MM.1S (cell line): ENCODE results near the gene TAS2R14.

Experiments used
- DNase-seq: peaks from one replicate; pipeline ENCODE4 v3.0.0-alpha.2; 2015
- H2AFZ ChIP-seq: fragments of 300-600 bp; sonication (generic); 2 replicates; pipeline ENCODE4 v1.6.0; 2016; ENCODE audit warnings: antibody characterized with exemption, low read length
- H3F3A ChIP-seq: fragments of 300-600 bp; sonication (generic); 2 replicates; pipeline ENCODE4 v1.6.1; 2016; ENCODE audit warnings: mild to moderate bottlenecking, antibody characterized with exemption, low read length, moderate library complexity, mixed read lengths; ENCODE audit not compliant: insufficient read depth
- H3K27ac ChIP-seq: fragments of 300-600 bp; sonication (generic); 2 replicates; pipeline ENCODE4 v1.5.1; 2016; ENCODE audit warnings: mild to moderate bottlenecking, low read length
- H3K27me3 ChIP-seq: fragments of 300-600 bp; sonication (generic); replicated peaks from 2 replicates; pipeline ENCODE4 v1.6.0; 2016; ENCODE audit warnings: low read length; ENCODE audit not compliant: insufficient read depth
- H3K36me3 ChIP-seq: fragments of 300-600 bp; sonication (generic); replicated peaks from 2 replicates; pipeline ENCODE4 v1.6.1; 2016; ENCODE audit warnings: mild to moderate bottlenecking, low read length, mixed read lengths; ENCODE audit not compliant: insufficient read depth
- H3K4me1 ChIP-seq: fragments of 300-600 bp; sonication (generic); 2 replicates; pipeline ENCODE4 v1.6.1; 2016; ENCODE audit warnings: low read length, mixed read lengths
- H3K4me2 ChIP-seq: fragments of 300-600 bp; sonication (generic); 2 replicates; pipeline ENCODE4 v1.6.0; 2016; ENCODE audit warnings: low read depth, low read length
- H3K4me3 ChIP-seq: fragments of 300-600 bp; sonication (generic); 2 replicates; pipeline ENCODE4 v1.5.1; 2016; ENCODE audit warnings: low read length, mixed read lengths
- H3K79me2 ChIP-seq: fragments of 300-600 bp; sonication (generic); 2 replicates; pipeline ENCODE4 v1.6.1; 2016; ENCODE audit warnings: mixed run types, low read length, mixed read lengths
- H3K9ac ChIP-seq: fragments of 300-600 bp; sonication (generic); 2 replicates; pipeline ENCODE4 v1.6.1; 2016; ENCODE audit warnings: low read length, mixed read lengths
- H3K9me2 ChIP-seq: fragments of 300-600 bp; sonication (generic); replicated peaks from 2 replicates; pipeline ENCODE4 v1.6.1; 2016; ENCODE audit warnings: mild to moderate bottlenecking, low read length, mixed read lengths; ENCODE audit not compliant: insufficient read depth
- H3K9me3 ChIP-seq: fragments of 300-600 bp; sonication (generic); replicated peaks from 2 replicates; pipeline ENCODE4 v1.6.1; 2016; ENCODE audit warnings: mild to moderate bottlenecking, low read length, mixed read lengths; ENCODE audit not compliant: insufficient read depth
- H4K20me1 ChIP-seq: fragments of 300-600 bp; sonication (generic); 2 replicates; pipeline ENCODE4 v1.6.1; 2016; ENCODE audit warnings: mild to moderate bottlenecking, low read length, moderate library complexity, mixed read lengths; ENCODE audit not compliant: insufficient read depth
- CTCF ChIP-seq: fragments of 300-600 bp; sonication (generic); IDR thresholded peaks from 2 replicates; pipeline ENCODE4 v1.5.1; 2016; ENCODE audit warnings: antibody characterized with exemption, low read length, mixed read lengths
- EZH2 ChIP-seq: fragments of 300-600 bp; sonication (generic); optimal IDR thresholded peaks from 2 replicates; pipeline ENCODE3; 2017; ENCODE audit warnings: low read depth, mild to moderate bottlenecking, antibody characterized with exemption, low read length, mixed read lengths
- EZH2phosphoT487 ChIP-seq: fragments of 300-600 bp; sonication (generic); IDR thresholded peaks from 2 replicates; pipeline ENCODE4 v1.6.1; 2018; ENCODE audit warnings: antibody characterized with exemption, low read length

TAS2R14 gene

GRCh38 chr12:10974965-10975364 lies 35.9 kb upstream of the TAS2R14 start:
- TF ChIP-seq EZH2phosphoT487: no peak
- TF ChIP-seq CTCF: no peak
- TF ChIP-seq EZH2: no peak
- Histone ChIP-seq H3K4me2 (no peak overlapping the region), H3K27me3 (no peaks in the 10 kb centered on the region), H3K79me2 (0 out of 2 replicates have a peak, but pooled peaks cover 2% of the 10 kb centered on the region), H3K9me2 (no peaks in the 10 kb centered on the region), H4K20me1 (no peaks in the 10 kb centered on the region), H3K36me3 (no peaks in the 10 kb centered on the region), H3K4me1 (no peaks in the 10 kb centered on the region), H3F3A (no peaks in the 10 kb centered on the region), H3K9me3 (no peaks in the 10 kb centered on the region), H3K27ac (no peak overlapping the region), H3K4me3 (no peak overlapping the region), H2AFZ (no peak overlapping the region), H3K9ac (no peak overlapping the region)
- no peak for DNase-seq

- TF ChIP-seq EZH2phosphoT487 (no peak), EZH2 (no peak), CTCF (no peak)
- DNase-seq: no peak
Observed at GRCh38 chr12:10968765-10969456, 29.8 kb upstream of the TAS2R14 start.

GRCh38 chr12:10967409-10967808 lies 28.3 kb upstream of the TAS2R14 start:
- Histone ChIP-seq H3K79me2 (no peaks in the 10 kb centered on the region), H3K4me3 (no peak overlapping the region), H4K20me1 (no peaks in the 10 kb centered on the region), H3K27ac (no peak overlapping the region), H3K9me3 (no peaks in the 10 kb centered on the region), H3K9ac (no peak overlapping the region), H3F3A (no peaks in the 10 kb centered on the region), H3K4me2 (no peak overlapping the region), H3K36me3 (no peaks in the 10 kb centered on the region), H3K4me1 (no peaks in the 10 kb centered on the region), H2AFZ (no peak overlapping the region), H3K27me3 (no peaks in the 10 kb centered on the region), H3K9me2 (no peaks in the 10 kb centered on the region)
- TF ChIP-seq EZH2: no peak
- TF ChIP-seq CTCF: no peak
- no peak for TF ChIP-seq EZH2phosphoT487
- no peak for DNase-seq

More at GRCh38 chr12:10968765-10969456, 29.8 kb upstream of the TAS2R14 start:
- no peaks in the 10 kb centered on the region for H3K4me1 ChIP-seq
- no peaks in the 10 kb centered on the region for H3K79me2 ChIP-seq
- no peaks in the 10 kb centered on the region for H3K9me2 ChIP-seq
- H3K27me3 ChIP-seq: no peaks in the 10 kb centered on the region
- H3K9ac ChIP-seq: no peak overlapping the region
- no peaks in the 10 kb centered on the region for H3F3A ChIP-seq
- H2AFZ ChIP-seq: no peak overlapping the region
- H3K4me2 ChIP-seq: no peak overlapping the region
- no peak overlapping the region for H3K27ac ChIP-seq
- H3K36me3 ChIP-seq: no peaks in the 10 kb centered on the region
- H4K20me1 ChIP-seq: no peaks in the 10 kb centered on the region
- no peak overlapping the region for H3K4me3 ChIP-seq
- H3K9me3 ChIP-seq: no peaks in the 10 kb centered on the region
